22Rv1 (cell line): ENCODE results near the gene TNNT2.

Experiments
- CTCF ChIP-seq: fragments of 450-650 bp; IDR thresholded peaks from 2 replicates; pipeline ENCODE4 v1.5.1; 2017; ENCODE audit warnings: mild to moderate bottlenecking
- ZFX ChIP-seq: fragments of 450-650 bp; IDR thresholded peaks from 2 replicates; pipeline ENCODE4 v1.6.1; 2017; ENCODE audit warnings: antibody characterized with exemption, borderline replicate concordance

GRCh38 chr1:201376464-201377374 is 761 bp downstream of the TNNT2 start:
- TF ChIP-seq CTCF, result peak; percentile 96
- no peak for TF ChIP-seq ZFX
